NOMO-1 treated with dmso at 0.1 percent for 144 hours (cell line): ENCODE measurements around the gene GARNL3.
A peak's percentile ranks its signal among the peaks of the same experiment; 100 is the strongest.

Experiments
- DNase-seq: peaks from one replicate; lab custom pipeline; 2025; ENCODE audit not compliant: unreplicated experiment; lab: John Stamatoyannopoulos, UW

The GARNL3 gene

GRCh38 chr9:127399736-127400269 is 135.2 kb downstream of the GARNL3 start:
- DNase-seq: no peak

GRCh38 chr9:127402401-127403090 is 138.0 kb downstream of the GARNL3 start:
- DNase-seq: no peak

GRCh38 chr9:127403507-127404192 is 139.1 kb downstream of the GARNL3 start:
- no peak for DNase-seq

- DNase-seq: no peak
These were observed 140.1 kb downstream of the GARNL3 start for GRCh38 chr9:127404631-127405030.

GRCh38 chr9:127405344-127406125 is 141.0 kb downstream of the GARNL3 start:
- DNase-seq: no peak

- DNase-seq: no peak
These were observed 142.4 kb downstream of the GARNL3 start for GRCh38 chr9:127406799-127407491.

- no peak for DNase-seq
These were observed 142.9 kb downstream of the GARNL3 start for GRCh38 chr9:127407492-127407843.

GRCh38 chr9:127411122-127411521 is 146.5 kb downstream of the GARNL3 start:
- DNase-seq: no peak

- no peak for DNase-seq
These were observed 150.6 kb downstream of the GARNL3 start for GRCh38 chr9:127415141-127415540.

- no peak for DNase-seq
These were observed 151.1 kb downstream of the GARNL3 start for GRCh38 chr9:127415657-127416056.

GRCh38 chr9:127417131-127418036 is 152.8 kb downstream of the GARNL3 start:
- DNase-seq: no peak

- no peak for DNase-seq
These were observed 153.5 kb downstream of the GARNL3 start for GRCh38 chr9:127418037-127418471.

GRCh38 chr9:127419348-127419747 is 154.8 kb downstream of the GARNL3 start:
- no peak for DNase-seq

GRCh38 chr9:127421057-127421456 is 156.5 kb downstream of the GARNL3 start:
- DNase-seq: no peak

- DNase-seq: no peak
These were observed 157.7 kb downstream of the GARNL3 start for GRCh38 chr9:127422133-127422782.

GRCh38 chr9:127422787-127423186 is 158.2 kb downstream of the GARNL3 start:
- DNase-seq: no peak

- no peak for DNase-seq
These were observed 158.9 kb downstream of the GARNL3 start for GRCh38 chr9:127423476-127423933.

GRCh38 chr9:127423934-127424675 is 159.5 kb downstream of the GARNL3 start, which contains the start of gene ZNF79:
Gene ZNF79, plus strand, starts transcription at chr9:127424382. Its CDS starts 406 bp downstream, at chr9:127424788.
- DNase-seq: peak; percentile 93

- DNase-seq: no peak
These were observed 160.1 kb downstream of the GARNL3 start for GRCh38 chr9:127424676-127424999.
